Gastrocnemius medialis (tissue), 4 donors: ENCODE measurements around the gene CCDC68.

ENCODE experiments used
- CTCF ChIP-seq, 5 experiments: fragments of 450-650 bp in 3 of 5; fragments of 200-600 bp in 2 of 5; sonication (generic) in 2 of 5; IDR thresholded peaks in 4 of 5; conservative IDR thresholded peaks in 1 of 5; 1 replicate in 4 of 5; 2 replicates in 1 of 5; pipeline ENCODE4 v1.5.1; 2016 to 2019; ENCODE audit warnings: antibody characterized with exemption in 5 of 5, mild to moderate bottlenecking in 3 of 5, moderate library complexity in 3 of 5
- POLR2A ChIP-seq, 2 donors: fragments of 450-650 bp; IDR thresholded peaks; one replicate each; pipeline ENCODE4 v1.6.1; 2017; ENCODE audit warnings: antibody characterized with exemption in 2 of 2, mild to moderate bottlenecking in 2 of 2, moderate library complexity in 2 of 2

GRCh38 chr18:54957296-54957832, 1.9 kb downstream of the CCDC68 start:
- TF ChIP-seq POLR2A (IDR thresholded peaks at IDR 0.05) (no peak), CTCF (IDR thresholded peaks at IDR 0.05 in 4 of 5, conservative IDR thresholded peaks at IDR 0.05 in 1 of 5) (no peak)
